Limb (tissue), 2 donors: ENCODE data around the gene LRCOL1.
"Not testable (repeated sequence)": the region's sequence is repeated elsewhere in the genome, so short reads cannot be mapped to it uniquely, and the experiment has no call there.

Source experiments
- DNase-seq, 2 donors: peaks; one replicate each; pipeline ENCODE4 v3.0.0-alpha.2; 2016; ENCODE audit errors: extremely low spot score in 2 of 2

The LRCOL1 gene

DNA sequence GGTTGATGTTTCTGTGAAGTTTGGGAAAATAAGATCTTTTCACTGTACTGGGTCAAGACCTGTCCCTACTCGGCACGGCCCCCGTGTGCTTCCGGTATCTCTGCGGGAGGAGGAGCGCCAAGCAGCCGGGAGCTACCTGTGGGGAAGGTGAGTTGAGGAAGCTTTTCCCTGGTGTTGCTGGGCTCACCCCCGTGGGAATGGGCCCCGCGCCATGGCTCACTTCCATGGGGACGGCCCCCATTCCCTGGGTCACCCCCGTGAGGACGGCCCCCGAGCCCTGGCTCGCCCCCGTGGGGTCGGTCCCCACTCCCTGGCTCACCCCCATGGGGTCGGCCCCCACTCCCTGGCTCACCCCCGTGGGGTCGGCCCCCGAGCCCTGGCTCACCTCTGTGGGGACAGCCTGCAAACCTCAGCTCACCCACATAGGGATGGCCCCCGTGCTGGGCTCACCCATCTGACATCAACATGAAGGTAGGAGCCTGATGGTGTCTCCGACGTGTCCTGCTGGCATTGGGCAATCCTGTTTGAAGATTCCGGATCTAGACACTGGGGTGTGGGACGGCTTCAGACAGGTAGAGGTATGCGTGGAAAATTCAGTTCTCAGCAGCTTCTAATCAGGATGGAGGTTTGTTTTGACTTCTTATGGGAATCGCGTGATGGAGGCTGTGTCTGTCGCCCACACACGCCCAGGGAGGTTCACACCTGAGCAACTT, 9.1 kb downstream of the LRCOL1 start:
- no peak for DNase-seq

DNA sequence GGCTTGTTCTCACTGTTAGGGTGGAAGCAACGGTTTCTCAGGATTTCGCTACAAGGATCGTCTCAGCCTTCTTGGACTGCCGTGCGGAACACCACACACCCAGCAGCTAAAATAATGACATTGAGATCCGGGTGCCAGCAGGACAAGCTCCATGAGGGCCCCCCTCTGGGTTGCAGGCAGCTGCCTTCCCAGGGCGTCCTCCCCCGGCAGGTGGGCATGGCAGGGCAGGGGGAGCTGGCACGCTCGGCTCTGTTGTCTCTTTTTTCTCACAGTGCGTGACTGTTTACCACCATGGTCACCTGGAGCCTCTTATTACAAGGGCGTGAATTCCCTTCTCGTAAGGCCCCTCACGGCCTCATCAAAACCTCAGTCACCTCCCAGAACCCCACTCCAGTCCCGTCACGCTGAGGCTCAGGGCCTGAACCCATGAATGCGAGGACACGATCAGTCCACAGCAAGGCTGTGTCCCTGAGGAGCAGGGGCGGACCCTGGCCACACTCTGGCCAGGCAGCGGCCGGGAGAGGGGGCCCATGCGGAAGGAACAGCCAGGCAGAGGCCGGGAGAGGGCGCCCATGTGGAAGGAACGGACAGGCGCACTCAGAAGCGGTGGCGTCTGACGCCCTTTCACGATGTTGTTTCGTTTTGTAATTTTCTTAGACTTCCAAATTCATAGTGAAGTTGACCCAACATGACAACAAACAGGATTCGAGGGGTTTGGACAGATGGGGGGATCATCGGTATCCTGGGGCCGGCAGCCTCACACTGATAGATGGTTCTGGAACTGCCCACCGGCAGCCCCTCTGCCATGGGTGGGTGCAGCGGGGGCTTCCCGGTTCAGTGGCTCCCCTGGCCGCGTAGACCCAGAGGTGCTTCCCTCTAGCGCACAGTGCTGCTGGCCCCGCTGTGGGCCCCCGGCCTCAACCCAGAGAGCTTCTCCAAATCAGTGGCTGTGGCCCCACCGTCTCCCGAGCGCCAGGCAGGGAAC, 10.0 kb downstream of the LRCOL1 start:
- peak; percentile 67 to 82 for DNase-seq

GRCh38 chr12:132599502-132599901, 10.9 kb downstream of the LRCOL1 start:
- DNase-seq: not testable (repeated sequence)

DNA sequence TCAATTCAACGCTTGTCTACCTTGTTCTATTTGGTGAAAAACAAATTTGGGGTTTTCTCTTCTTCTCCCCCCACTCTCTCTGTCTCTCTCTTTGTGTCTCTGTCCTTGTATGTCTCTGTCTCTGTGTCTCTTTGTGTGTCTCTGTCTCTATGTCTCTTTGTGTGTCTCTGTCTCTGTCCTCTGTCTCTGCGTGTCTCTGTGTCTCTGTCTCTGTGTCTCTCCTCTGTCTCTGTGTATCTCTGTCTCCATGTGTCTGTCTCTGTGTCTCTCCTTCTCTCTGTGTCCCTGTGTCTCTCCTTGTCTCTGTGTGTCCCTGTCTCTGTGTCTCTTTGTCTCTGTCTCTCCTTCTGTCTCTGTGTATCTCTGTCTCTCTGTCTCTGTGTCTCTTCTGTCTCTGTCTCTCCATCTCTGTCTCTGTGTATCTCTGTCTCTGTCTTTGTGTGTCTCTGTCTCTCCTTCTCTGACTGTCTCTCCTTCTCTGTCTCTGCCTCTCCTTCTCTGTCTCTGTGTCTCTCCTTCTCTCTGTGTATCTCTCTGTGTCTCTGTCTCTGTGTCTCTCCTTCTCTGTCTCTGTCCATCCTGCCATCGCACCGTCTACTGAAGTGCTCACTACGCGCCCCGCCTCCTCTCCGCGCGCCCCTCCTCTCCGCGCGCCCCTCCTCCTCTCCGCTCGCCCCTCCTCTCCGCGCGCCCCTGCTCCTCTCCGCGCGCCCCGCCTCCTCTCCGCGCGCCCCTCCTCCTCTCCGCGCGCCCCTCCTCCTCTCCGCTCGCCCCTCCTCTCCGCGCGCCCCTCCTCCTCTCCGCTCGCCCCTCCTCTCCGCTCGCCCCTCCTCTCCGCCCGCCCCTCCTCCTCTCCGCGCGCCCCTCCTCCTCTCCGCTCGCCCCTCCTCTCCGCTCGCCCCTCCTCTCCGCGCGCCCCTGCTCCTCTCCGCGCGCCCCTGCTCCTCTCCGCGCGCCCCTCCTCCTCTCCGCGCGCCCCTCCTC, 12.8 kb downstream of the LRCOL1 start:
- DNase-seq: peak in 1 of 2 donors; percentile 71

DNA sequence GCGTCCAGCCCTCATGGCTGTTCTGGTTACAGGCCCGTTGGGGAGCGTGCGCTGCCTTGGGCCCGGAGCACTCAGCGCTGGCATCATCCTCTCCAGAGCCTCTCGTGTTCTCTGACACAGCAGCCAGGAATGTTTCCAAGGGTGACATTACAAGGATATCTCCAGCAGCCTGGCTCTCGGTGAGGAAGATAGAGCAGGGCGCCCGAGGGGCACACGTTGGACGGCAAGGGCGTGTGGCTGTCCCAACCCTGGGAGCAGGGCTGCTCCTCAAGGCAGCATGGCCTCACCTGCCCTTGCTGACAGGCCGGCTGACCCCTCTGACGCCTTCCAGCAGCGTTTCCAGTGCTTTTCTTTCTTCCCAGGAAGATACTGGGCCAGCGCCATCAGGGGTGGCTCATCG, 14.4 kb downstream of the LRCOL1 start:
- DNase-seq: no peak

DNA sequence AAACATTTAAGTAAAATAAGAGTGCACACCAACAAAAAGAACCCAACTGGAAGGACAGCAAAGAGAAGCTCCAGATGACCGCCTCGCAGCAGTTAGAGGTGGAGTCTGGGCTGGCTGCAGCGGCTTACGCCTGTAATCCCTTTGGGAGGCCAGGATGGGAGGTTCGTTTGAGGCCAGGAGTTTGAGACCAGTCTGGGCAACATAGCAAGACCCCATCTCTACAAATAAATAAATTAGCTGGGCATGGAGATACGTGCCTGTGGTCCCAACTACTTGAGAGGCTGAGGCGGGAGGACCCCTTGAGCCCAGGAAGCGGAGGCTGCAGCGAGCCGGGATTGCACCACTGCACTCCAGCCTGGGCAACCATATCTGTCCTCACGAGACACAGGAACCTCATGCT, 15.2 kb downstream of the LRCOL1 start:
- no peak for DNase-seq

GRCh38 chr12:132593938-132594358, 16.4 kb downstream of the LRCOL1 start:
- DNase-seq: peak; percentile 86 to 95

GRCh38 chr12:132593521-132593920, 16.9 kb downstream of the LRCOL1 start:
- DNase-seq: no peak

DNA sequence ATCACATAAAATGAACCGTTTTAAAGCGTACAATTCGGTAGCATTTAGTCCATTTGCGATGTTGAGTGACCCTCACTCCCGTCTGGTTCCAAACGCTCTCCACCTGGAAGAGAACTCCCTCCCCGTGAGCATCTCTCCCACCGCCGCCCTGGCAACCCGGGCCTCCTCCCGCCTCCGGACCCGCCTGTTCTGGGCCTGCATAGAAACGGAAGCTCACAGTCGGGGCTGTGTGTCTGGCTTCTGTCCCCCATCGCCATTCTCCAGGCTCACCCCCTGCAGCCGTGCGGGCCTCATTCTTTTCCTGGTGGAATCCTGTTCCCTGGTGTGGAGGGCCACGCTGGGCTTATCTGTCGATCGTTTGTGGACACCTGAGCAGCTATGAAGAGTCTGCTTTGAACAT, 17.3 kb downstream of the LRCOL1 start:
- DNase-seq: no peak

DNA sequence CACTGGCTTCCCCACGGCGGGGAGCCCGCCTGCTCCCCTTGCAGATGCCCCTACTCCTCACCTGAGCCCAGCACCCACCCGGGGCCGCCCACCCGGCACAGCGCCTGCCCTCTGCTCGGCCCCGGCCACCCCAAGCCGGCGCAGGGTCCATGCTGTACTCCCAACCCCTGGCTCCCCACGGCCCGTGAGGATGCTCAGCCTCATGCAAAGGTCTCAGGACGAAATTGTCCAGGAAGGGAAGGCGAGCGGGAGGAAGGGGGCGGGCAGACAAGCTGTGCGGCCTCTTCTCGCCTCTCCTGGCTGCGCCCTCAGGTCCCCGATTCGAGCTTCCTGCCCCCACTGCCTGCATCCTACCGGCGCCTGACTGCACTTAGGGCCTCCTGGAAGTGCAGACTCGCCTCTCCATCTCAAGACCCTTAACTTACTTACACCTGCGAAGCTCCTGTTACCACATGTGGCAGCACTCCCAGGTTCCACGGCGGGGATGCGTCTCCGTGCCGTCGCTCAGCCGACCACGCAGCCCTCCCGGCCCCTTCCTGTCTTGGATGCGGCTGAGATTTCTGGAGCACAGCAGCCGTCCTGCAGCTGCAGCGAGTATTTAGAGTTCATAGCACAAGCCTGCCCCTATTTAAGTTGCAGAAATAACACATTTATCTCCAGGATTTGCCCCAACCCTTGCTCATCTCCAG, 18.0 kb downstream of the LRCOL1 start:
- DNase-seq: no peak

- no peak for DNase-seq
These were observed 19.1 kb downstream of the LRCOL1 start for GRCh38 chr12:132591107-132591935.

- no peak for DNase-seq
These were observed 21.3 kb downstream of the LRCOL1 start for GRCh38 chr12:132588821-132589669.

DNA sequence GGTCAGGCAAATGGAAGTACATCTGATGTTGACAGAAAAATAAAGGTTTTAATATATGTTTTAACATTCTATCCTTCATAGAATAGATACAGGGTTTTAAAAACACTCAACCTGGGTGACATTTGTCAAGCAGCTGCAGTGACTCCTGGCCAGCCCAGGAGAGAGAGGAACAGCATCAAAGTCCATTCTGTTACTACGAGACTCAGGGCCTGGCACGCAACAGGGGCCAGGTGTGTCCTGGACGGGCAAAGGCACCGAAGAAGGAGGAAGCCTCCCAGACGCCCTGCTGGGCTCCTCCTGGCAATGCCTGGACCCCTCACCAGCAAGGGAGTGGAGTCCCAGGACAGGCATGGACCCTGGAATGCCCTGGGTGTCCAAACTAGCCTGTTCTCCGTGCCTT, 22.1 kb downstream of the LRCOL1 start:
- DNase-seq: no peak

- no peak for DNase-seq
These were observed 22.6 kb downstream of the LRCOL1 start for GRCh38 chr12:132587781-132588180.

DNA sequence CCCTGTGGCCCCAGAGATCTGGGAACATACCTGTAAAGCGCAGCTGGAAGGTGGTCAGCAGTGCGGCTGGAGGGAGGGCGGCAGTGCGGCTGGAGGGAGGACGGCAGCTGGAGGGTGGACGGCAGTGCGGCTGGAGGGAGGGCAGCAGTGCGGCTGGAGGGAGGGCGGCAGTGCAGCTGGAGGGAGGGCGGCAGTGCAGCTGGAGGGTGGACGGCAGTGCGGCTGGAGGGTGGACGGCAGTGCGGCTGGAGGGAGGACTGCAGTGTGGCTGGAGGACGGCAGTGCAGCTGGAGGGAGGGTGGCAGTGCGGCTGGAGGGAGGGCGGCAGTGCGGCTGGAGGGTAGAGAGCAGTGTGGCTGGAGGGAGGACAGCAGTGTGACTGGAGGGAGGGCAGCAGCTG, 23.5 kb downstream of the LRCOL1 start:
- DNase-seq: no peak

- DNase-seq: no peak
These were observed 25.2 kb downstream of the LRCOL1 start for GRCh38 chr12:132585177-132585576.

GRCh38 chr12:132584429-132584828, 26.0 kb downstream of the LRCOL1 start:
- DNase-seq: no peak

DNA sequence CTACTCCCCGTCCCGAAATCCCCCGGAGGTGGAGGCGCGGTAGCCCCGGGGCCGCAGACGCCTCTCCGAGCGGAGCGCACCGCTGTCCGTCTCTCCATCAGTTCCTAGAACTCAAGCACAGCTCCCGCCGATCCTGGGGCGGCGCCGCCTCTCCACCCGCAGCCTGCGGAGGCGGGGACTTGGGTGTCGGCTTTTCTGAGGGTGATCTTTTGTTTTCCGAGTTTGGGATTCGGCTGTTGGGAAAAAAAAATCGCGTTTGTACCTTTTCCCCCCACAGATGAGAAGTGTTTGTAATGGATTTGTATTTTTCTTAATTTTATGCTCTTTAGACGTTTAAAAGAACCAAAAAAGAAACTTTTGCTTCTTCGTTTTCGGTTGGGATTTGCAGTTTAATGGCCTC, 26.6 kb downstream of the LRCOL1 start:
- no peak for DNase-seq

- no peak for DNase-seq
These were observed 27.0 kb downstream of the LRCOL1 start for GRCh38 chr12:132583411-132583710.
